Left lung (tissue), 10 donors: ENCODE data around the gene RPL38. TPM values are rescaled to one million over a fixed set of nuclear protein-coding genes. Genes with fewer than 3 reads are reported as not detected.

Source experiments
- ATAC-seq: fragments of 200-7000 bp; cut with Tn5 transposase; one replicate; pipeline ENCODE4 v1.9.1; 2020; ENCODE audit warnings: moderate library complexity
- DNase-seq, 4 donors: peaks; one replicate each; pipeline ENCODE4 v3.0.0-alpha.2; 2013 to 2020
- H3K27ac ChIP-seq, 2 donors: fragments of 200-600 bp; sonication (generic) in 1 of 2; one replicate each; pipeline versions ENCODE4 v1.5.0 to v1.8.0; 2020 to 2021
- H3K27me3 ChIP-seq, 2 donors: fragments of 200-600 bp; sonication (generic) in 1 of 2; one replicate each; pipeline versions ENCODE4 v1.5.0 to v1.8.0; 2020 to 2021
- H3K36me3 ChIP-seq, 2 donors: fragments of 200-600 bp; sonication (generic) in 1 of 2; one replicate each; pipeline versions ENCODE4 v1.5.0 to v1.8.0; 2020 to 2021
- H3K4me1 ChIP-seq, 2 donors: fragments of 200-600 bp; one replicate each; pipeline ENCODE4 v1.8.0; 2021
- H3K4me3 ChIP-seq, 2 donors: fragments of 200-600 bp; sonication (generic) in 1 of 2; one replicate each; pipeline versions ENCODE4 v1.5.0 to v1.8.0; 2020 to 2021; ENCODE audit warnings: mild to moderate bottlenecking in 1 of 2
- H3K9me3 ChIP-seq, 2 donors: fragments of 200-600 bp; sonication (generic) in 1 of 2; one replicate each; pipeline versions ENCODE4 v1.5.0 to v1.8.0; 2020 to 2021
- CTCF ChIP-seq, 2 donors: fragments of 200-600 bp; sonication (generic) in 1 of 2; IDR thresholded peaks; one replicate each; pipeline versions ENCODE4 v1.5.0 to v1.8.0; 2021; ENCODE audit warnings: antibody characterized with exemption in 2 of 2
- intact Hi-C, 2 donors: fragments of 100-400 bp; cut with DNase I; formaldehyde crosslinking; loops; one replicate each; pipeline versions ENCODE4 v1.11.2 to v1.14.2; 2022
- polyA plus RNA-seq, 6 donors: library from polyadenylated mRNA; unstranded; fragments of 120-200 nt; gene quantifications; one replicate each; pipeline ENCODE4 v1.2.1, GENCODE V29; 2013; ENCODE audit not compliant: insufficient read length in 6 of 6
- total RNA-seq, 2 donors: library from RNA; stranded (reverse); fragmentation: NEBNext Ultra II Directional; extraction: Animal tissue kit (Norgen Biotek cat#: 25700); gene quantifications; one replicate each; pipeline ENCODE4 v1.2.1, GENCODE V29; 2021
- donor health status: DM: no; HTN: yes; CAD: no.
- donor health status: DM: no; HTN: no; CAD: no.

The RPL38 gene
- total and polyA plus RNA-seq, 8 donors, result 624 to 1,464 (median 1,331) TPM

- Histone ChIP-seq H3K4me1 (no peaks in the 10 kb centered on the region), H3K36me3 (no peaks in the 10 kb centered on the region), H3K4me3 (no peak overlapping the region), H3K27ac (no peak overlapping the region), H3K27me3 (peaks cover 2 to 58% of the 10 kb centered on the region in 2 donors), H3K9me3 (no peaks in the 10 kb centered on the region)
- DNase-seq (no peak), ATAC-seq (no peak)
- TF ChIP-seq CTCF (IDR thresholded peaks at IDR 0.05), result no peak
- intact Hi-C loops, result no loop called here
These were observed 23.9 kb upstream of the RPL38 start for GRCh38 chr17:74179576-74179975.

GRCh38 chr17:74180336-74180735 lies 23.1 kb upstream of the RPL38 start:
- intact Hi-C loops, result no loop called here
- H3K4me3 ChIP-seq, result no peak overlapping the region
- ATAC-seq (no peak), DNase-seq (peak in 1 of 4 donors; percentile 6)
- H3K36me3 ChIP-seq, result no peaks in the 10 kb centered on the region
- no peak for TF ChIP-seq CTCF (IDR thresholded peaks at IDR 0.05)
- H3K27ac ChIP-seq, result no peak overlapping the region
- peaks cover 2 to 50% of the 10 kb centered on the region in 2 donors for H3K27me3 ChIP-seq
- H3K4me1 ChIP-seq, result no peaks in the 10 kb centered on the region
- no peaks in the 10 kb centered on the region for H3K9me3 ChIP-seq

GRCh38 chr17:74181341-74181740 lies 22.1 kb upstream of the RPL38 start:
- DNase-seq, result peak in 1 of 4 donors; percentile 5

DNA sequence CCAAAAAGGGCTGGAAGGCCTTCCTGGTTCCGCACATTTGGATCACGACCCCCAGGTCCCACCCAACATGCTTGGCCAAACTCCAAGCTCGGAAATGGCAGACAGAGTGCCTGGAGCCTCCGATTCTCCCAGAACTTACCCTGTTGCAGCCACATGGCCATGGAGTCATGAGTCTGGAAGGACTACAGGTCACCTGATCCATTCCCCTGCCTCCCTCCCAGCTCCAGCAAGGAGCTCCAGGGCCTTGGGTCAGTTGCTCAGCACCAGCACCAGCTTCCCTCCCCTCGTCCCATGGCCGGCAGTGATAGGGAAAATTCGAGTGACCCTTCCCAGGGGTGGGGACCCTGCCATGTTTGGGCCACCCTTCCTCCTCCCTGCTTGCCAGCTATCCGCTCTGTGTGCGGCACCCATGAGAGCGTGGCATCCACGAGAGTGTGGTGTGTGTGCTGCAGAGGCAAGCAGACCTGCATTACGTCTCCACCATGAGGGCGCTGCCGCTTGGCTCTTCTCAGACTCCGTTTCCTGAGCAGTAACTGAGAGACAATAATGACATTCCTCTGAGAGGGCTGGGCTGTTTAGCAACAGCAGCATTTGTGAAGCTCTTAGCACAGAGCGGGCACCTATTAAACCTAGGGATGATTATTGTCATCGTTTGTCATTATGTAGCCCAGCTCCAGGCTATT lies 21.3 kb upstream of the RPL38 start:
- intact Hi-C loops, result no loop called here
- TF ChIP-seq CTCF (IDR thresholded peaks at IDR 0.05), result no peak

More at GRCh38 chr17:74181341-74181740, 22.1 kb upstream of the RPL38 start:
- no peak for ATAC-seq
- peaks cover 0 to 40% of the 10 kb centered on the region in 2 donors for H3K27me3 ChIP-seq
- H3K27ac ChIP-seq, result no peak overlapping the region
- intact Hi-C loops, result no loop called here
- no peaks in the 10 kb centered on the region for H3K36me3 ChIP-seq
- no peaks in the 10 kb centered on the region for H3K4me1 ChIP-seq
- no peak overlapping the region for H3K4me3 ChIP-seq
- H3K9me3 ChIP-seq, result no peaks in the 10 kb centered on the region
- no peak for TF ChIP-seq CTCF (IDR thresholded peaks at IDR 0.05)

GRCh38 chr17:74183411-74183810 lies 20.1 kb upstream of the RPL38 start:
- intact Hi-C loops, result no loop called here

More for the DNA sequence above, 21.3 kb upstream of the RPL38 start:
- peak in 1 of 4 donors; percentile 10 for DNase-seq
- Histone ChIP-seq H3K27ac (no peak overlapping the region), H3K9me3 (no peaks in the 10 kb centered on the region), H3K36me3 (no peaks in the 10 kb centered on the region), H3K4me1 (no peaks in the 10 kb centered on the region), H3K4me3 (no peak overlapping the region), H3K27me3 (peaks cover 0 to 34% of the 10 kb centered on the region in 2 donors)
- no peak for ATAC-seq

More at GRCh38 chr17:74183411-74183810, 20.1 kb upstream of the RPL38 start:
- DNase-seq (no peak), ATAC-seq (no peak)
- H3K27ac ChIP-seq, result no peak overlapping the region
- H3K36me3 ChIP-seq, result no peaks in the 10 kb centered on the region
- no peak for TF ChIP-seq CTCF (IDR thresholded peaks at IDR 0.05)
- no peak overlapping the region for H3K4me3 ChIP-seq
- H3K4me1 ChIP-seq, result no peaks in the 10 kb centered on the region
- no peaks in the 10 kb centered on the region for H3K9me3 ChIP-seq
- H3K27me3 ChIP-seq, result peaks cover 0 to 31% of the 10 kb centered on the region in 2 donors
